ENCODE measurements around the gene PTH1R. TPM values are rescaled to one million over a fixed set of nuclear protein-coding genes. Genes with fewer than 3 reads are reported as not detected.

Gene PTH1R
- polyA plus RNA-seq, 1 of the 3 experiments (the other 2 are of a cell fraction) = 0.07 TPM

- H3K79me2 ChIP-seq (ENCODE audit: insufficient read depth) = peaks cover 97% of the 10 kb centered on the region
- H2AFZ ChIP-seq (ENCODE audit: low read depth) = no peak overlapping the region
- no peak overlapping the region for H3K4me2 ChIP-seq
- TF ChIP-seq RXRA (IDR thresholded peaks at IDR 0.05; ENCODE audit: borderline replicate concordance, low read depth) = no peak
- no peak for TF ChIP-seq IRF3 (IDR thresholded peaks at IDR 0.05; ENCODE audit: low read depth, low read length)
- TF ChIP-seq YY1 (IDR thresholded peaks at IDR 0.05; ENCODE audit: low read depth) = no peak
- no peak for TF ChIP-seq ELF1 (IDR thresholded peaks at IDR 0.05)
- no peak for TF ChIP-seq EZH2phosphoT487 (IDR thresholded peaks at IDR 0.05; ENCODE audit: borderline replicate concordance, low read depth)
- no peak for TF ChIP-seq RCOR1 (IDR thresholded peaks at IDR 0.05; ENCODE audit: low read length)
- no peak for TF ChIP-seq ZBTB33 (IDR thresholded peaks at IDR 0.05; ENCODE audit: borderline replicate concordance, low read depth)
- TF ChIP-seq TAF1 (IDR thresholded peaks at IDR 0.05; ENCODE audit: borderline replicate concordance, low read depth, low read length) = no peak
- TF ChIP-seq POLR2AphosphoS5 (IDR thresholded peaks at IDR 0.05; ENCODE audit: low read depth, low read length) = no peak
- TF ChIP-seq, protein P1, sequence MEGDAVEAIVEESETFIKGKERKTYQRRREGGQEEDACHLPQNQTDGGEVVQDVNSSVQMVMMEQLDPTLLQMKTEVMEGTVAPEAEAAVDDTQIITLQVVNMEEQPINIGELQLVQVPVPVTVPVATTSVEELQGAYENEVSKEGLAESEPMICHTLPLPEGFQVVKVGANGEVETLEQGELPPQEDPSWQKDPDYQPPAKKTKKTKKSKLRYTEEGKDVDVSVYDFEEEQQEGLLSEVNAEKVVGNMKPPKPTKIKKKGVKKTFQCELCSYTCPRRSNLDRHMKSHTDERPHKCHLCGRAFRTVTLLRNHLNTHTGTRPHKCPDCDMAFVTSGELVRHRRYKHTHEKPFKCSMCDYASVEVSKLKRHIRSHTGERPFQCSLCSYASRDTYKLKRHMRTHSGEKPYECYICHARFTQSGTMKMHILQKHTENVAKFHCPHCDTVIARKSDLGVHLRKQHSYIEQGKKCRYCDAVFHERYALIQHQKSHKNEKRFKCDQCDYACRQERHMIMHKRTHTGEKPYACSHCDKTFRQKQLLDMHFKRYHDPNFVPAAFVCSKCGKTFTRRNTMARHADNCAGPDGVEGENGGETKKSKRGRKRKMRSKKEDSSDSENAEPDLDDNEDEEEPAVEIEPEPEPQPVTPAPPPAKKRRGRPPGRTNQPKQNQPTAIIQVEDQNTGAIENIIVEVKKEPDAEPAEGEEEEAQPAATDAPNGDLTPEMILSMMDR (IDR thresholded peaks at IDR 0.05) = no peak
- TF ChIP-seq FOSL2 (IDR thresholded peaks at IDR 0.05; ENCODE audit: borderline replicate concordance, low read depth) = no peak
- TF ChIP-seq MXI1 (IDR thresholded peaks at IDR 0.05; ENCODE audit: low read depth, low read length) = no peak
- no peak for TF ChIP-seq FOXJ3 (CRISPR knock-in tag; IDR thresholded peaks at IDR 0.05)
- TF ChIP-seq, protein P2, sequence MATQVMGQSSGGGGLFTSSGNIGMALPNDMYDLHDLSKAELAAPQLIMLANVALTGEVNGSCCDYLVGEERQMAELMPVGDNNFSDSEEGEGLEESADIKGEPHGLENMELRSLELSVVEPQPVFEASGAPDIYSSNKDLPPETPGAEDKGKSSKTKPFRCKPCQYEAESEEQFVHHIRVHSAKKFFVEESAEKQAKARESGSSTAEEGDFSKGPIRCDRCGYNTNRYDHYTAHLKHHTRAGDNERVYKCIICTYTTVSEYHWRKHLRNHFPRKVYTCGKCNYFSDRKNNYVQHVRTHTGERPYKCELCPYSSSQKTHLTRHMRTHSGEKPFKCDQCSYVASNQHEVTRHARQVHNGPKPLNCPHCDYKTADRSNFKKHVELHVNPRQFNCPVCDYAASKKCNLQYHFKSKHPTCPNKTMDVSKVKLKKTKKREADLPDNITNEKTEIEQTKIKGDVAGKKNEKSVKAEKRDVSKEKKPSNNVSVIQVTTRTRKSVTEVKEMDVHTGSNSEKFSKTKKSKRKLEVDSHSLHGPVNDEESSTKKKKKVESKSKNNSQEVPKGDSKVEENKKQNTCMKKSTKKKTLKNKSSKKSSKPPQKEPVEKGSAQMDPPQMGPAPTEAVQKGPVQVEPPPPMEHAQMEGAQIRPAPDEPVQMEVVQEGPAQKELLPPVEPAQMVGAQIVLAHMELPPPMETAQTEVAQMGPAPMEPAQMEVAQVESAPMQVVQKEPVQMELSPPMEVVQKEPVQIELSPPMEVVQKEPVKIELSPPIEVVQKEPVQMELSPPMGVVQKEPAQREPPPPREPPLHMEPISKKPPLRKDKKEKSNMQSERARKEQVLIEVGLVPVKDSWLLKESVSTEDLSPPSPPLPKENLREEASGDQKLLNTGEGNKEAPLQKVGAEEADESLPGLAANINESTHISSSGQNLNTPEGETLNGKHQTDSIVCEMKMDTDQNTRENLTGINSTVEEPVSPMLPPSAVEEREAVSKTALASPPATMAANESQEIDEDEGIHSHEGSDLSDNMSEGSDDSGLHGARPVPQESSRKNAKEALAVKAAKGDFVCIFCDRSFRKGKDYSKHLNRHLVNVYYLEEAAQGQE (IDR thresholded peaks at IDR 0.05; ENCODE audit: low read depth, low read length) = no peak
- peaks cover 25 to 53% of the 10 kb centered on the region in 2 experiments for H3K4me1 ChIP-seq (ENCODE audit: control insufficient read depth in 1 of 2, insufficient read depth in 2 of 2, low read depth in 1 of 2, low read length in 1 of 2)
- peaks cover 0 to 2% of the 10 kb centered on the region in 2 experiments for H3K36me3 ChIP-seq (replicated peaks in 1 of 2; ENCODE audit: control insufficient read depth in 1 of 2, insufficient read depth in 2 of 2, low read length in 1 of 2)
- H3K9ac ChIP-seq = no peak overlapping the region
- no peaks in the 10 kb centered on the region for H3K9me2 ChIP-seq
- no peaks in the 10 kb centered on the region for H3K9me3 ChIP-seq
- WGBS (ENCODE audit: low lambda C conversion rate) = 93% methylated on average over 7 of the region's 7 CpGs
- CTCF ChIA-PET = interaction anchor here (1.4 kb wide), 1 partner anchor 105 kb away, joined by 4 read pairs; no protein-coding TSS in a partner anchor
- H3K4me3 ChIP-seq (ENCODE audit: low read depth in 2 of 2, low read length in 1 of 2) = no peak overlapping the region
- POLR2A ChIA-PET = no interaction called here
- peaks cover 15% of the 10 kb centered on the region for H3F3A ChIP-seq (replicated peaks; ENCODE audit: insufficient read depth)
- no peaks in the 10 kb centered on the region for H3K27me3 ChIP-seq (ENCODE audit: insufficient read depth)
- H3K27ac ChIP-seq (ENCODE audit: low read depth in 2 of 2, low read length in 1 of 2) = no peak overlapping the region
- peaks cover 91% of the 10 kb centered on the region for H4K20me1 ChIP-seq (ENCODE audit: insufficient read depth)
- no peak for DNase-seq
These were observed 73.2 kb downstream of the PTH1R start for GRCh38 chr3:46950650-46951241.

All from SK-N-SH (cell line).